ENCODE data around the gene TPGS1. TPM values are rescaled to one million over a fixed set of nuclear protein-coding genes. Genes with fewer than 3 reads are reported as not detected.

TPGS1 gene
- total and polyA plus RNA-seq, 4 donors: 12.2 to 32.7 (median 25.5) TPM

DNA sequence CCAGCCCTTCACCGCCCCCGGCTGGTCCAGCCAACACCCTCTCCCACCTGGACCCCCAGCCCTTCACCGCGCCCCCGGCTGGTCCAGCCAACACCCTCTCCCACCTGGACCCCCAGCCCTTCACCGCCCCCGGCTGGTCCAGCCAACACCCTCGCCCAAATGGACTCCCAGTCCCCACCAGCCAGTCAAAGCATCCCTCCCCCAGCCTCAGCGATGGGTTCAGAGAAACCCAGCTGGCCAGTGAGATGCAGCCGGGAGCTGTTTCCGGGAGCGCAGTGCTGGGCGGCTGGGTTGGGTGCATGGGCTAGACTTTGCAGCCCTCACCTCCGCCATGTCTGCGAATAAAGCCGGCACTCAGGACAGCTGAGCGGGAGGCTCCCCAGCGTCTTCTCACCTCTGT lies 17.7 kb downstream of the TPGS1 start:
- ATAC-seq (ENCODE audit: insufficient read depth, low FRiP score): no peak
- 72 to 80% methylated on average over 18 of the region's 18 CpGs for WGBS, 2 donors
- H3K27me3 ChIP-seq (ENCODE audit: control insufficient read depth in 3 of 3, insufficient read depth in 3 of 3, low read length in 2 of 3): peaks cover 0 to 3% (median 0%) of the 10 kb centered on the region in 3 donors
- H3K4me3 ChIP-seq: no peak overlapping the region
- H3K27ac ChIP-seq (ENCODE audit: low read depth in 1 of 2, low read length in 1 of 2): no peak overlapping the region
- H3K9ac ChIP-seq (ENCODE audit: insufficient read depth in 1 of 2, low read length in 2 of 2): no peak overlapping the region
- H3K9me3 ChIP-seq (ENCODE audit: control insufficient read depth in 4 of 4, insufficient read depth in 3 of 4, low read length in 3 of 4): no peaks in the 10 kb centered on the region
- TF ChIP-seq, protein P1, sequence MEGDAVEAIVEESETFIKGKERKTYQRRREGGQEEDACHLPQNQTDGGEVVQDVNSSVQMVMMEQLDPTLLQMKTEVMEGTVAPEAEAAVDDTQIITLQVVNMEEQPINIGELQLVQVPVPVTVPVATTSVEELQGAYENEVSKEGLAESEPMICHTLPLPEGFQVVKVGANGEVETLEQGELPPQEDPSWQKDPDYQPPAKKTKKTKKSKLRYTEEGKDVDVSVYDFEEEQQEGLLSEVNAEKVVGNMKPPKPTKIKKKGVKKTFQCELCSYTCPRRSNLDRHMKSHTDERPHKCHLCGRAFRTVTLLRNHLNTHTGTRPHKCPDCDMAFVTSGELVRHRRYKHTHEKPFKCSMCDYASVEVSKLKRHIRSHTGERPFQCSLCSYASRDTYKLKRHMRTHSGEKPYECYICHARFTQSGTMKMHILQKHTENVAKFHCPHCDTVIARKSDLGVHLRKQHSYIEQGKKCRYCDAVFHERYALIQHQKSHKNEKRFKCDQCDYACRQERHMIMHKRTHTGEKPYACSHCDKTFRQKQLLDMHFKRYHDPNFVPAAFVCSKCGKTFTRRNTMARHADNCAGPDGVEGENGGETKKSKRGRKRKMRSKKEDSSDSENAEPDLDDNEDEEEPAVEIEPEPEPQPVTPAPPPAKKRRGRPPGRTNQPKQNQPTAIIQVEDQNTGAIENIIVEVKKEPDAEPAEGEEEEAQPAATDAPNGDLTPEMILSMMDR (IDR thresholded peaks at IDR 0.05; ENCODE audit: control extremely low read depth, extremely low read depth): no peak
- H3K36me3 ChIP-seq (ENCODE audit: control insufficient read depth in 4 of 4, insufficient read depth in 4 of 4, low read length in 4 of 4): peaks cover 0 to 6% (median 0%) of the 10 kb centered on the region in 4 donors
- H3K4me1 ChIP-seq (ENCODE audit: control insufficient read depth in 5 of 5, insufficient read depth in 5 of 5, low read length in 5 of 5): no peaks in the 10 kb centered on the region
- DNase-seq: no peak

DNA sequence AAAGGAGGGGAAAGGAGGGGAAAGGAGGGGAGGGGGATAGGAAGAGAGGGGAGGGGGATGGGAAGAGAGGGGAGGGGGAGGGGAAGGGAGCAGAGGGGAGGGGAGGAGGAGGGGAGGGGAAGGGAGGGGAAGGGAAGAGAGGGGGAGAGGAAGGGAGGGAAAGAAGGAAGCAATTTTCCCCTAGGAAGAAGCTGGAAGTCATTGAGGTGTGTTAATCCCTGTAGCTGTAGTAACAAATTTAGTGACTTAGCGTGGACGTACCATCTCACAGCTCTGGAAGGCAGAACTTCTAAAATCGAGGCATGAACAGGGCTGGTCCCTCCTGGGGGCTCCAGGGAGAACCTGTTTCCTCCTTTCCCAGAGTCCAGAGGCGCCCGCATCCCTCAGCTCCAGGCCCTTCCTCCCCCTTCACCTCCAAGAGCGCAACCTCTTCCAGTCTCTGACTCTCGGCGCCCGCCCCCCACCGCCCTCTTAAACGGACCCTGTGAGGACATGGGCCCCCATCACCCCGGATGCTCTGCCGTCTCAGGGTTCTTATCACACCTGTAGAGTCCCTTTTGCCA lies 18.6 kb downstream of the TPGS1 start:
- TF ChIP-seq, protein P1 (IDR thresholded peaks at IDR 0.05; ENCODE audit: control extremely low read depth, extremely low read depth): no peak
- Histone ChIP-seq H3K4me3 (no peak overlapping the region), H3K9ac (ENCODE audit: insufficient read depth in 1 of 2, low read length in 2 of 2) (no peak overlapping the region), H3K36me3 (ENCODE audit: control insufficient read depth in 4 of 4, insufficient read depth in 4 of 4, low read length in 4 of 4) (peaks cover 0 to 3% (median 0%) of the 10 kb centered on the region in 4 donors), H3K27ac (ENCODE audit: low read depth in 1 of 2, low read length in 1 of 2) (no peak overlapping the region), H3K9me3 (ENCODE audit: control insufficient read depth in 4 of 4, insufficient read depth in 3 of 4, low read length in 3 of 4) (peaks cover 0 to 2% (median 0%) of the 10 kb centered on the region in 4 donors), H3K27me3 (ENCODE audit: control insufficient read depth in 3 of 3, insufficient read depth in 3 of 3, low read length in 2 of 3) (peaks cover 0 to 3% (median 0%) of the 10 kb centered on the region in 3 donors), H3K4me1 (ENCODE audit: control insufficient read depth in 5 of 5, insufficient read depth in 5 of 5, low read length in 5 of 5) (peaks cover 0 to 2% (median 0%) of the 10 kb centered on the region in 5 donors)
- no peak for DNase-seq
- WGBS, 2 donors: 50 to 55% methylated on average over 13 of the region's 13 CpGs
- ATAC-seq (ENCODE audit: insufficient read depth, low FRiP score): no peak

DNA sequence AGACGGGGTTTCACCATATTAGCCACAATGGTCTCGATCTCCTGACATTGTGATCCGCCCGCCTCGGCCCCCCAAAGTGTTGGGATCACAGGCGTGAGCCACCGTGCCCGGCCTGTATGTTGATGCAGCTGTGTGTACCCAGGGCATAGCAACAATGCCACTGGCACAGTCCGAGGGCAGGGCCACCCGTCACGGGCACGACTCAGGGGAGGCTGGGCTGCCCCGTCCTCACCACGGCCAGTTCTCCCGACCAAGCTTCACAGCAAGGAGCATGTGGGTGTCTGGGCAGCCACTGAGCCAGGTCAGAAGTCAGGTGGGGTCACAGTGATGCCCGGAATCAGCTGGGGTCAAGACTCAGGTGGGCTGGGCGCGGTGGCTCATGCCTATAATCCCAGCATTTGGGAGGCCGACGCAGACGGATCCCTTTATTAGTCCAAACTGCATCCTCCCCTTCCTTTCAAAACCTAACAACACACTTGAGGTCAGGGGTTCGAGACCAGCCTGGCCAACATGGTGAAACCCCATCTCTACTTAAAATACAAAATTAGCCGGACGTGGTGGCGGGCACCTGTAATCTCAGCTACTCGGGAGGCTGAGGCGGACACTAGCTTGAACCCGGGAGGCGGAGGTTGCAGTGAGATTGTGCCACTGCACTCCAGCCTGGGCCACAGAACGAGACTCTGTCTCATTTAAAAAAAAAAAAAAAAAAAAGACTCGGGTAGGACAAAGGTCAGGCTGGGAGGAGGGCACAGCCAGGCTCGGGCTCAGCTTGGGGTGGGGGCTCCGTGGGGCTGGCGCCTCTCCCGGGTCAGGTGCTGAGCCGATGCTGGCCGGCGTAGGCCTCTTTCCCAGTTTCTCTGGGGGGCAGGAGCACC lies 23.1 kb downstream of the TPGS1 start:
- H3K4me1 ChIP-seq (ENCODE audit: control insufficient read depth in 5 of 5, insufficient read depth in 5 of 5, low read length in 5 of 5): peaks cover 0 to 19% (median 8%) of the 10 kb centered on the region in 5 donors
- no peak overlapping the region for H3K9ac ChIP-seq (ENCODE audit: insufficient read depth in 1 of 2, low read length in 2 of 2)
- H3K27ac ChIP-seq (ENCODE audit: low read depth in 1 of 2, low read length in 1 of 2): peak overlapping the region; percentile 92 to 99
- peaks cover 0 to 2% (median 0%) of the 10 kb centered on the region in 4 donors for H3K9me3 ChIP-seq (ENCODE audit: control insufficient read depth in 4 of 4, insufficient read depth in 3 of 4, low read length in 3 of 4)
- TF ChIP-seq, protein P1 (IDR thresholded peaks at IDR 0.05; ENCODE audit: control extremely low read depth, extremely low read depth): no peak
- no peaks in the 10 kb centered on the region for H3K36me3 ChIP-seq (ENCODE audit: control insufficient read depth in 4 of 4, insufficient read depth in 4 of 4, low read length in 4 of 4)
- ATAC-seq (ENCODE audit: insufficient read depth, low FRiP score): no peak
- H3K27me3 ChIP-seq (ENCODE audit: control insufficient read depth in 3 of 3, insufficient read depth in 3 of 3, low read length in 2 of 3): peaks cover 0 to 1% (median 0%) of the 10 kb centered on the region in 3 donors
- peak overlapping the region; percentile 73 for H3K4me3 ChIP-seq
- 68 to 71% methylated on average over 38 of the region's 38 CpGs for WGBS, 2 donors
- no peak for DNase-seq
